ENCODE data around the gene HIGD1C. TPM values are rescaled to one million over a fixed set of nuclear protein-coding genes. Genes with fewer than 3 reads are reported as not detected.

Gene HIGD1C
- total RNA-seq, 4 donors from 2014 or later = not detected

GRCh38 chr12:50961708-50962107 lies 9.4 kb downstream of the HIGD1C start:
- Histone ChIP-seq H3K4me3 (no peak overlapping the region), H3K27ac (no peak overlapping the region), H3K9me3 (no peaks in the 10 kb centered on the region), H3K36me3 (no peaks in the 10 kb centered on the region), H3K4me1 (no peaks in the 10 kb centered on the region), H3K27me3 (no peaks in the 10 kb centered on the region)
- 85 to 98% methylated on average over 4 of the region's 4 CpGs for WGBS, 2 donors
- DNase-seq = no peak
- TF ChIP-seq CTCF (IDR thresholded peaks at IDR 0.05) (no peak), POLR2A (IDR thresholded peaks at IDR 0.05) (no peak)
- intact Hi-C loops (cut with DNase I) = no loop called here

GRCh38 chr12:50964432-50964831 lies 12.1 kb downstream of the HIGD1C start:
- WGBS, 2 donors = 75 to 83% methylated on average over 1 of the region's 1 CpG

GRCh38 chr12:50971946-50972345 lies 19.6 kb downstream of the HIGD1C start:
- Histone ChIP-seq H3K27ac (no peak overlapping the region), H3K4me3 (no peak overlapping the region), H3K36me3 (peaks cover 0 to 38% (median 0%) of the 10 kb centered on the region in 3 donors), H3K4me1 (no peaks in the 10 kb centered on the region), H3K9me3 (peaks cover 0 to 6% (median 0%) of the 10 kb centered on the region in 3 donors), H3K27me3 (no peaks in the 10 kb centered on the region)
- no peak for DNase-seq
- intact Hi-C loops (cut with DNase I) = no loop called here
- TF ChIP-seq CTCF (IDR thresholded peaks at IDR 0.05) (no peak), POLR2A (IDR thresholded peaks at IDR 0.05) (no peak)

More at GRCh38 chr12:50964432-50964831, 12.1 kb downstream of the HIGD1C start:
- TF ChIP-seq POLR2A (IDR thresholded peaks at IDR 0.05) = no peak
- no peak for TF ChIP-seq CTCF (IDR thresholded peaks at IDR 0.05)
- Histone ChIP-seq H3K4me1 (no peaks in the 10 kb centered on the region), H3K9me3 (no peaks in the 10 kb centered on the region), H3K36me3 (peaks cover 0 to 18% (median 0%) of the 10 kb centered on the region in 3 donors), H3K4me3 (no peak overlapping the region), H3K27ac (no peak overlapping the region), H3K27me3 (no peaks in the 10 kb centered on the region)
- intact Hi-C loops (cut with DNase I) = no loop called here
- DNase-seq = no peak

GRCh38 chr12:50979369-50980052 lies 27.2 kb downstream of the HIGD1C start:
- Histone ChIP-seq H3K4me1 (peaks cover under 1 to 10% (median 8%) of the 10 kb centered on the region in 3 donors), H3K9me3 (no peaks in the 10 kb centered on the region), H3K4me3 (no peak overlapping the region), H3K27ac (no peak overlapping the region), H3K27me3 (no peaks in the 10 kb centered on the region), H3K36me3 (peaks cover 0 to 13% (median 0%) of the 10 kb centered on the region in 3 donors)
- no peak for DNase-seq
- 70 to 77% methylated on average over 6 of the region's 6 CpGs for WGBS, 2 donors
- TF ChIP-seq CTCF (IDR thresholded peaks at IDR 0.05) (no peak), POLR2A (IDR thresholded peaks at IDR 0.05) (no peak)
- intact Hi-C loops (cut with DNase I) = loop anchor here (10.0 kb wide), 2 partner anchors 45 to 155 kb away; no protein-coding TSS in a partner anchor

- Histone ChIP-seq H3K36me3 (peaks cover 0 to 13% (median 0%) of the 10 kb centered on the region in 3 donors), H3K4me3 (no peak overlapping the region), H3K9me3 (no peaks in the 10 kb centered on the region), H3K27me3 (no peaks in the 10 kb centered on the region), H3K27ac (no peak overlapping the region), H3K4me1 (peaks cover 9 to 20% (median 19%) of the 10 kb centered on the region in 3 donors)
- no peak for DNase-seq
- no peak for TF ChIP-seq CTCF (IDR thresholded peaks at IDR 0.05)
- TF ChIP-seq POLR2A (IDR thresholded peaks at IDR 0.05) = no peak
- WGBS, 2 donors = 93 to 95% methylated on average over 2 of the region's 2 CpGs
- intact Hi-C loops (cut with DNase I) = loop anchor here (10.0 kb wide), 2 partner anchors 46 to 156 kb away; no protein-coding TSS in a partner anchor
Observed at GRCh38 chr12:50980545-50980944, 28.2 kb downstream of the HIGD1C start.
